B cell (primary cell): ENCODE measurements around the gene RIC8B. TPM values are rescaled to one million over a fixed set of nuclear protein-coding genes. Genes with fewer than 3 reads are reported as not detected.

Experiments
- ATAC-seq: fragments of 200-7000 bp; cut with Tn5 transposase; one replicate; pipeline ENCODE4 v1.10.0; 2021; ENCODE audit warnings: low read depth, mild to moderate bottlenecking, moderate number of reproducible peaks, moderate library complexity
- CTCF ChIA-PET: fragments of 350-600 bp; sonication (Branson Sonifier 250); formaldehyde crosslinking; loops from one replicate; lab custom pipeline; 2021; ENCODE audit warnings: antibody characterized with exemption, inconsistent platforms; lab: Charles Lee
- POLR2A ChIA-PET: fragments of 350-600 bp; sonication (Branson Sonifier 250); formaldehyde crosslinking; loops from one replicate; lab custom pipeline; 2021; ENCODE audit warnings: antibody characterized with exemption; lab: Charles Lee
- DNase-seq: peaks from one replicate; pipeline ENCODE4 v3.0.0; 2013
- H2AFZ ChIP-seq: 2 replicates; pipeline ENCODE4 v1.6.1; 2012; ENCODE audit warnings: mild to moderate bottlenecking, low read depth, low read length; ENCODE audit not compliant: insufficient read depth, poor library complexity, severe bottlenecking
- H3K27ac ChIP-seq, 2 donors: 1 replicate in 1 of 2; 2 replicates in 1 of 2; pipeline ENCODE4 v1.5.1; 2012 to 2013; ENCODE audit warnings: low read length in 2 of 2, mild to moderate bottlenecking in 2 of 2, moderate library complexity in 1 of 2
- H3K27me3 ChIP-seq, 4 experiments: fragments of 200-600 bp in 1 of 4; sonication (generic) in 1 of 4; replicated peaks in 1 of 4; 1 replicate in 2 of 4; 2 replicates in 2 of 4; pipeline versions ENCODE4 v1.6.1 to v1.7.0; 2013 to 2016; ENCODE audit warnings: low read length in 3 of 4, mild to moderate bottlenecking in 2 of 4, mixed read lengths in 1 of 4, moderate library complexity in 1 of 4; ENCODE audit not compliant: insufficient read depth in 4 of 4, control insufficient read depth in 3 of 4; ENCODE audit errors: control extremely low read depth in 1 of 4
- H3K36me3 ChIP-seq, 2 experiments: replicated peaks in 1 of 2; 1 replicate in 1 of 2; 2 replicates in 1 of 2; pipeline versions ENCODE4 v1.6.1 to v1.7.1; 2013; ENCODE audit warnings: low read length in 1 of 2; ENCODE audit not compliant: insufficient read depth in 2 of 2, control insufficient read depth in 1 of 2; ENCODE audit errors: control extremely low read depth in 1 of 2, extremely low read depth in 1 of 2
- H3K4me1 ChIP-seq, 2 donors: fragments of 200-600 bp in 1 of 2; sonication (generic) in 1 of 2; 1 replicate in 1 of 2; 2 replicates in 1 of 2; pipeline versions ENCODE4 v1.5.1 to v1.6.1; 2013 to 2017; ENCODE audit warnings: low read length in 2 of 2; ENCODE audit not compliant: control insufficient read depth in 2 of 2, insufficient read depth in 2 of 2
- H3K4me2 ChIP-seq: replicated peaks from 2 replicates; pipeline ENCODE3; 2012; ENCODE audit warnings: mild to moderate bottlenecking, low read depth, low read length; ENCODE audit not compliant: poor library complexity, severe bottlenecking
- H3K4me3 ChIP-seq, 5 experiments: fragments of 200-600 bp in 1 of 5; sonication (generic) in 1 of 5; 1 replicate in 3 of 5; 2 replicates in 2 of 5; pipeline versions ENCODE4 v1.5.1 to v1.7.0; 2011 to 2016; ENCODE audit warnings: low read length in 4 of 5, mild to moderate bottlenecking in 4 of 5, low read depth in 2 of 5, control low read depth in 1 of 5, moderate library complexity in 1 of 5; ENCODE audit not compliant: insufficient read depth in 1 of 5; ENCODE audit errors: control extremely low read depth in 1 of 5, extremely low read depth in 1 of 5
- H3K79me2 ChIP-seq: fragments of 200-600 bp; sonication (generic); one replicate; pipeline ENCODE4 v1.6.0; 2016; ENCODE audit warnings: low read length; ENCODE audit not compliant: control insufficient read depth, insufficient read depth
- H3K9ac ChIP-seq: fragments of 200-600 bp; sonication (generic); 2 replicates; pipeline ENCODE4 v1.6.1; 2017; ENCODE audit warnings: mild to moderate bottlenecking, low read length, moderate library complexity
- H3K9me3 ChIP-seq, 3 donors: one replicate each; pipeline versions ENCODE4 v1.6.1 to v1.7.1; 2013; ENCODE audit warnings: low read length in 2 of 3; ENCODE audit not compliant: control insufficient read depth in 2 of 3, insufficient read depth in 1 of 3; ENCODE audit errors: control extremely low read depth in 1 of 3
- H4K20me1 ChIP-seq: 2 replicates; pipeline ENCODE4 v1.6.0; 2012; ENCODE audit warnings: mild to moderate bottlenecking, low read length; ENCODE audit not compliant: insufficient read depth, control insufficient read depth, poor library complexity, severe bottlenecking
- H3K27ac Mint-ChIP-seq: one replicate; pipeline ENCODE4 v1.8.0; 2021; ENCODE audit warnings: mixed read lengths
- H3K27me3 Mint-ChIP-seq: one replicate; pipeline ENCODE4 v1.8.0; 2021; ENCODE audit warnings: mixed read lengths
- H3K4me1 Mint-ChIP-seq: one replicate; pipeline ENCODE4 v1.8.0; 2021; ENCODE audit warnings: mixed read lengths
- H3K4me3 Mint-ChIP-seq: one replicate; pipeline ENCODE4 v1.8.0; 2021; ENCODE audit warnings: mixed read lengths
- H3K9me3 Mint-ChIP-seq: one replicate; pipeline ENCODE4 v1.8.0; 2022; ENCODE audit warnings: mixed read lengths; ENCODE audit not compliant: insufficient read depth
- EZH2 ChIP-seq: IDR thresholded peaks from 2 replicates; pipeline ENCODE4 v1.6.1; 2012; ENCODE audit warnings: borderline replicate concordance, low read depth, mild to moderate bottlenecking, moderate library complexity, low read length; ENCODE audit not compliant: insufficient read depth, poor library complexity, severe bottlenecking
- WGBS: methylation state at CpG from one replicate; pipeline ENCODE4 v1.1.5; 2013; ENCODE audit warnings: missing lambda C conversion rate; ENCODE audit not compliant: insufficient coverage; 5-methylcytosine and 5-hydroxymethylcytosine counted together
- intact Hi-C: fragments of 100-400 bp; cut with micrococcal nuclease; formaldehyde crosslinking; loops from one replicate; pipeline ENCODE4 v1.10.0; 2022
- polyA plus RNA-seq: library from polyadenylated mRNA; depleted of rRNA; stranded (reverse); fragments of >200 nt; gene quantifications from 2 replicates; pipeline ENCODE4 v1.2.3, GENCODE V29; 2012
- total RNA-seq, 2 donors: library from RNA; stranded (reverse); fragments of 120-200 nt in 1 of 2; gene quantifications; 1 replicate in 1 of 2; 2 replicates in 1 of 2; pipeline versions ENCODE4 v1.2.3 to v1.2.4, GENCODE V29; 2013 to 2022
- TF ChIP-seq, protein P1 (sequence below): fragments of 200-600 bp; IDR thresholded peaks from one replicate; pipeline ENCODE4 v1.8.0; 2022; ENCODE audit warnings: antibody characterized with exemption, mild to moderate bottlenecking

The RIC8B gene
- total and polyA plus RNA-seq, 2 donors (not counting 1 experiment from before 2014, with no cell fraction given), result 3.0 to 14.8 TPM

DNA sequence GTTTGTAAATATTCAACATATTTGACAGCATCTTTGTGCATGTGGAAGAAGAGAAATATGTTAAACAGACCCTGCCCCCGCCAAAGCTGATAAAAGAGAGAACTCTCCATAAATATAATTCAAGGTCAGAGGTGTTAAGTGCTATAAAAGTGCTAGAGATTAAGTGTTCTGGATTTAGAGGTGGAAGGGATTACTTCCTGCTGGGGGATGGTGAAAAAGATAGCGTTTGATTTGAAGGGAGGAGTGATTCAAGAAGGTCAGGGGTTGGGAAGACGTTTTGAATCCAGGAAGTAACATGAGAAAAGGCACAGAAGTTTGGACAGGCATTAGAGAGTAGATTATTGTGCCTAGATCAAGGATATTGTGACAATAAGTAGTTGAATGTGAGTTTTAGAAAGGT, 30.2 kb downstream of the RIC8B start:
- ATAC-seq (no peak), DNase-seq (no peak)
- intact Hi-C loops, result no loop called here
- Histone ChIP-seq H3K27me3 (no peaks in the 10 kb centered on the region), H3K79me2 (no peaks in the 10 kb centered on the region), H2AFZ (no peak overlapping the region), H3K9ac (no peak overlapping the region), H3K27ac (no peak overlapping the region), H3K36me3 (no peaks in the 10 kb centered on the region), H4K20me1 (no peaks in the 10 kb centered on the region), H3K4me1 (no peaks in the 10 kb centered on the region), H3K4me3 (no peak overlapping the region), H3K9me3 (no peaks in the 10 kb centered on the region), H3K4me2 (no peak overlapping the region)
- POLR2A ChIA-PET, result no interaction called here
- Mint-ChIP-seq H3K4me1 (peaks cover 2% of the 10 kb centered on the region), H3K27me3 (no peaks in the 10 kb centered on the region), H3K27ac (no peak overlapping the region), H3K4me3 (no peak overlapping the region), H3K9me3 (no peaks in the 10 kb centered on the region)
- CTCF ChIA-PET, result no interaction called here
- TF ChIP-seq EZH2, result no peak
- TF ChIP-seq, protein P1, sequence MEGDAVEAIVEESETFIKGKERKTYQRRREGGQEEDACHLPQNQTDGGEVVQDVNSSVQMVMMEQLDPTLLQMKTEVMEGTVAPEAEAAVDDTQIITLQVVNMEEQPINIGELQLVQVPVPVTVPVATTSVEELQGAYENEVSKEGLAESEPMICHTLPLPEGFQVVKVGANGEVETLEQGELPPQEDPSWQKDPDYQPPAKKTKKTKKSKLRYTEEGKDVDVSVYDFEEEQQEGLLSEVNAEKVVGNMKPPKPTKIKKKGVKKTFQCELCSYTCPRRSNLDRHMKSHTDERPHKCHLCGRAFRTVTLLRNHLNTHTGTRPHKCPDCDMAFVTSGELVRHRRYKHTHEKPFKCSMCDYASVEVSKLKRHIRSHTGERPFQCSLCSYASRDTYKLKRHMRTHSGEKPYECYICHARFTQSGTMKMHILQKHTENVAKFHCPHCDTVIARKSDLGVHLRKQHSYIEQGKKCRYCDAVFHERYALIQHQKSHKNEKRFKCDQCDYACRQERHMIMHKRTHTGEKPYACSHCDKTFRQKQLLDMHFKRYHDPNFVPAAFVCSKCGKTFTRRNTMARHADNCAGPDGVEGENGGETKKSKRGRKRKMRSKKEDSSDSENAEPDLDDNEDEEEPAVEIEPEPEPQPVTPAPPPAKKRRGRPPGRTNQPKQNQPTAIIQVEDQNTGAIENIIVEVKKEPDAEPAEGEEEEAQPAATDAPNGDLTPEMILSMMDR, result no peak
- 83% methylated on average over 2 of the region's 3 CpGs for WGBS

DNA sequence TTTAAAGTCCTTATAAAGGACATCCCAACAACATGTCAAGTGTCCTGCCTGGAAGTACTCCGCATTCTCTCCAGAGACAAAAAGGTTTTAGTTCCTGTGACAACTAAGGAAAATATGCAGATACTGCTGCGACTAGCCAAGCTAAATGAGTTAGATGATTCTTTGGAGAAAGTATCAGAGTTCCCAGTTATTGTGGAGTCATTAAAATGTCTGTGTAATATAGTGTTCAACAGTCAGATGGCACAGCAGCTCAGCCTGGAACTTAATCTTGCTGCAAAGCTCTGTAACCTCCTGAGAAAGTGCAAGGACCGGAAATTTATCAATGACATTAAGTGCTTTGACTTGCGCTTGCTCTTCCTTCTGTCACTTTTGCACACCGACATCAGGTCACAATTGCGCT, 40.2 kb downstream of the RIC8B start:
- no peak overlapping the region for H3K9ac ChIP-seq
- H3K4me3 Mint-ChIP-seq, result no peak overlapping the region
- no peaks in the 10 kb centered on the region for H3K9me3 ChIP-seq
- no peaks in the 10 kb centered on the region for H3K36me3 ChIP-seq
- ATAC-seq (no peak), DNase-seq (no peak)
- no peaks in the 10 kb centered on the region for H3K4me1 ChIP-seq
- no peak overlapping the region for H3K27ac Mint-ChIP-seq
- no peak overlapping the region for H3K27ac ChIP-seq
- ChIA-PET POLR2A (no interaction called here), CTCF (no interaction called here)
- TF ChIP-seq, protein P1, result no peak
- no peak for TF ChIP-seq EZH2
- no peaks in the 10 kb centered on the region for H4K20me1 ChIP-seq
- no peaks in the 10 kb centered on the region for H3K27me3 Mint-ChIP-seq
- 95% methylated on average over 5 of the region's 6 CpGs for WGBS
- no peaks in the 10 kb centered on the region for H3K27me3 ChIP-seq
- no peaks in the 10 kb centered on the region for H3K79me2 ChIP-seq
- no peaks in the 10 kb centered on the region for H3K9me3 Mint-ChIP-seq
- intact Hi-C loops, result no loop called here
- no peak overlapping the region for H2AFZ ChIP-seq
- no peaks in the 10 kb centered on the region for H3K4me1 Mint-ChIP-seq
- H3K4me3 ChIP-seq, result no peak overlapping the region
- H3K4me2 ChIP-seq, result no peak overlapping the region
